Neural cell (in vitro differentiated cells): ENCODE data around the gene PANK1. TPM values are rescaled to one million over a fixed set of nuclear protein-coding genes. Genes with fewer than 3 reads are reported as not detected.

Experiments used
- H2AFZ ChIP-seq: fragments of 200-600, 300-800 bp; sonication (generic), shearing (Covaris generic); 2 replicates; pipeline ENCODE4 v1.6.0; 2014; ENCODE audit warnings: low read depth, mild to moderate bottlenecking, antibody characterized with exemption, low read length, moderate library complexity
- H3F3A ChIP-seq: fragments of 200-600 bp; shearing (Covaris generic); 2 replicates; pipeline ENCODE4 v1.6.1; 2016; ENCODE audit warnings: mild to moderate bottlenecking, moderate library complexity, mixed read lengths, antibody characterized with exemption, low read length; ENCODE audit not compliant: insufficient read depth, poor library complexity, severe bottlenecking
- H3K27ac ChIP-seq: fragments of 200-600, 300-800 bp; sonication (generic), shearing (Covaris generic); 2 replicates; pipeline ENCODE4 v1.5.1; 2014; ENCODE audit warnings: mild to moderate bottlenecking, low read length, moderate library complexity
- H3K27me3 ChIP-seq: fragments of 300-800, 200-600 bp; sonication (generic), shearing (Covaris generic); 2 replicates; pipeline ENCODE4 v1.6.0; 2014; ENCODE audit warnings: mild to moderate bottlenecking, low read depth, low read length, moderate library complexity; ENCODE audit not compliant: insufficient read depth
- H3K36me3 ChIP-seq: fragments of 300-800, 200-600 bp; sonication (generic), shearing (Covaris generic); 2 replicates; pipeline ENCODE4 v1.5.1; 2014; ENCODE audit warnings: mild to moderate bottlenecking, antibody characterized with exemption, low read length, moderate library complexity; ENCODE audit not compliant: insufficient read depth
- H3K4me2 ChIP-seq: fragments of 300-800, 200-600 bp; sonication (generic), shearing (Covaris generic); 2 replicates; pipeline ENCODE4 v1.6.0; 2014; ENCODE audit warnings: mild to moderate bottlenecking, low read length
- H3K4me3 ChIP-seq: fragments of 300-800, 200-600 bp; sonication (generic), shearing (Covaris generic); 2 replicates; pipeline ENCODE4 v1.5.1; 2014; ENCODE audit warnings: mild to moderate bottlenecking, low read length, moderate library complexity
- H3K79me2 ChIP-seq: fragments of 200-600 bp; shearing (Covaris generic); replicated peaks from 2 replicates; pipeline ENCODE4 v1.6.0; 2014; ENCODE audit warnings: mild to moderate bottlenecking, low read length, moderate library complexity; ENCODE audit not compliant: insufficient read depth
- H3K9ac ChIP-seq: fragments of 300-800, 200-600 bp; sonication (generic), shearing (Covaris generic); 2 replicates; pipeline ENCODE4 v1.6.1; 2016; ENCODE audit warnings: mild to moderate bottlenecking, low read length, mixed read lengths
- H3K9me2 ChIP-seq: fragments of 200-600 bp; shearing (Covaris generic); 2 replicates; pipeline ENCODE4 v1.6.1; 2016; ENCODE audit warnings: mild to moderate bottlenecking, low read length, mixed read lengths; ENCODE audit not compliant: insufficient read depth
- H3K9me3 ChIP-seq: fragments of 200-600, 300-800 bp; sonication (generic), shearing (Covaris generic); 2 replicates; pipeline ENCODE4 v1.6.1; 2016; ENCODE audit warnings: mild to moderate bottlenecking, mixed run types, low read length, moderate library complexity, mixed read lengths
- H4K20me1 ChIP-seq: fragments of 200-600 bp; shearing (Covaris generic); 2 replicates; pipeline ENCODE4 v1.6.1; 2016; ENCODE audit warnings: mild to moderate bottlenecking, mixed run types; ENCODE audit not compliant: insufficient read depth
- EP300 ChIP-seq: fragments of 450-650 bp; conservative IDR thresholded peaks from 2 replicates; pipeline ENCODE4 v1.6.1; 2014; ENCODE audit warnings: antibody characterized with exemption, mild to moderate bottlenecking, moderate library complexity; ENCODE audit not compliant: poor library complexity, severe bottlenecking
- EZH2 ChIP-seq: fragments of 200-600, 300-800 bp; shearing (Covaris generic), sonication (generic); IDR thresholded peaks from 2 replicates; pipeline ENCODE4 v1.6.1; 2014; ENCODE audit warnings: antibody characterized with exemption, low read length, borderline replicate concordance, mild to moderate bottlenecking; ENCODE audit not compliant: insufficient read depth, poor library complexity, severe bottlenecking
- MXI1 ChIP-seq: fragments of 450-650 bp; conservative IDR thresholded peaks from 2 replicates; pipeline ENCODE4 v1.6.1; 2014; ENCODE audit warnings: antibody characterized with exemption, mild to moderate bottlenecking; ENCODE audit not compliant: poor library complexity, severe bottlenecking
- POLR2AphosphoS5 ChIP-seq: IDR thresholded peaks from 2 replicates; pipeline ENCODE4 v1.6.1; 2012
- RAD21 ChIP-seq: fragments of 450-650 bp; conservative IDR thresholded peaks from 2 replicates; pipeline ENCODE4 v1.6.1; 2014; ENCODE audit warnings: antibody characterized with exemption, mild to moderate bottlenecking, moderate library complexity
- REST ChIP-seq: IDR thresholded peaks from 2 replicates; pipeline ENCODE4 v1.6.1; 2012; ENCODE audit warnings: borderline replicate concordance
- SMC3 ChIP-seq: fragments of 450-650 bp; conservative IDR thresholded peaks from 2 replicates; pipeline ENCODE4 v1.6.1; 2014; ENCODE audit warnings: antibody characterized with exemption, mild to moderate bottlenecking, moderate library complexity; ENCODE audit not compliant: poor library complexity
- TAF1 ChIP-seq: IDR thresholded peaks from 2 replicates; pipeline ENCODE4 v1.6.1; 2012; ENCODE audit warnings: low read depth
- polyA plus RNA-seq: library from polyadenylated mRNA; depleted of rRNA; stranded (reverse); fragments of >200 nt; gene quantifications from 2 replicates; pipeline ENCODE4 v1.2.3, GENCODE V29; 2014
- TF ChIP-seq, protein P1 (sequence below): fragments of 450-650 bp; IDR thresholded peaks from 2 replicates; pipeline ENCODE4 v1.5.1; 2014; ENCODE audit warnings: antibody characterized with exemption, mild to moderate bottlenecking, moderate library complexity; ENCODE audit not compliant: poor library complexity, severe bottlenecking

PANK1 gene
- polyA plus RNA-seq, 1 donor from 2014 or later: 15.4 TPM

DNA sequence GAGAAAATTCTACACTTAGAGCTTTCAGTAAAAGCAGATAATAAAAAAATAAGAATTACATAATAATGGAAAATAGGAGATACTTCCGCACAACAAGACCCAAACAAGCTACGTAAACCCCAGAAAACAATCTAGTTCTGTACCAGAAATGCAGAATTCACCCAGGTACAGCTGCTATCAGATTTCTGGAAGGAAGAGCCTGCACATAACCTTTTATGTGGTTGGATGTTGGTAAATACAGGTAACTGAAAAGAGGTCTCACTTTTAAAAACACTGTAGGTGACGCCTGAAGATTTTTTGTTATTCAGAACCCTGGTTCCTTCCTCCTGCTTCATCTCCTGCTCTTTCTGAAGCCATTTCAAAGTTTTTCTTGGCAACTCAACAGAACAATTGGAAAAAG lies 29.9 kb downstream of the PANK1 start:
- Histone ChIP-seq H3K9ac (no peak overlapping the region), H3K4me3 (no peak overlapping the region), H3K79me2 (peaks cover 9% of the 10 kb centered on the region), H3K27me3 (no peaks in the 10 kb centered on the region), H3F3A (no peaks in the 10 kb centered on the region), H3K36me3 (no peaks in the 10 kb centered on the region), H2AFZ (no peak overlapping the region), H3K9me3 (no peaks in the 10 kb centered on the region), H3K27ac (no peak overlapping the region), H4K20me1 (no peaks in the 10 kb centered on the region), H3K9me2 (no peaks in the 10 kb centered on the region), H3K4me2 (no peak overlapping the region)
- TF ChIP-seq SMC3: no peak
- no peak for TF ChIP-seq TAF1
- TF ChIP-seq, protein P1, sequence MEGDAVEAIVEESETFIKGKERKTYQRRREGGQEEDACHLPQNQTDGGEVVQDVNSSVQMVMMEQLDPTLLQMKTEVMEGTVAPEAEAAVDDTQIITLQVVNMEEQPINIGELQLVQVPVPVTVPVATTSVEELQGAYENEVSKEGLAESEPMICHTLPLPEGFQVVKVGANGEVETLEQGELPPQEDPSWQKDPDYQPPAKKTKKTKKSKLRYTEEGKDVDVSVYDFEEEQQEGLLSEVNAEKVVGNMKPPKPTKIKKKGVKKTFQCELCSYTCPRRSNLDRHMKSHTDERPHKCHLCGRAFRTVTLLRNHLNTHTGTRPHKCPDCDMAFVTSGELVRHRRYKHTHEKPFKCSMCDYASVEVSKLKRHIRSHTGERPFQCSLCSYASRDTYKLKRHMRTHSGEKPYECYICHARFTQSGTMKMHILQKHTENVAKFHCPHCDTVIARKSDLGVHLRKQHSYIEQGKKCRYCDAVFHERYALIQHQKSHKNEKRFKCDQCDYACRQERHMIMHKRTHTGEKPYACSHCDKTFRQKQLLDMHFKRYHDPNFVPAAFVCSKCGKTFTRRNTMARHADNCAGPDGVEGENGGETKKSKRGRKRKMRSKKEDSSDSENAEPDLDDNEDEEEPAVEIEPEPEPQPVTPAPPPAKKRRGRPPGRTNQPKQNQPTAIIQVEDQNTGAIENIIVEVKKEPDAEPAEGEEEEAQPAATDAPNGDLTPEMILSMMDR: no peak
- no peak for TF ChIP-seq EZH2
- TF ChIP-seq REST: no peak
- no peak for TF ChIP-seq MXI1
- TF ChIP-seq EP300: no peak
- no peak for TF ChIP-seq POLR2AphosphoS5
- no peak for TF ChIP-seq RAD21

GRCh38 chr10:89613582-89613981 lies 31.5 kb downstream of the PANK1 start:
- Histone ChIP-seq H3K27ac (no peak overlapping the region), H4K20me1 (no peaks in the 10 kb centered on the region), H3K9ac (no peak overlapping the region), H3K4me3 (no peak overlapping the region), H3K79me2 (peaks cover 6% of the 10 kb centered on the region), H3K27me3 (no peaks in the 10 kb centered on the region), H3K36me3 (no peaks in the 10 kb centered on the region), H3F3A (no peaks in the 10 kb centered on the region), H3K4me2 (no peak overlapping the region), H3K9me3 (no peaks in the 10 kb centered on the region), H3K9me2 (no peaks in the 10 kb centered on the region), H2AFZ (no peak overlapping the region)
- no peak for TF ChIP-seq SMC3
- TF ChIP-seq POLR2AphosphoS5: no peak
- no peak for TF ChIP-seq EZH2
- no peak for TF ChIP-seq REST
- TF ChIP-seq EP300: no peak
- no peak for TF ChIP-seq MXI1
- TF ChIP-seq RAD21: no peak
- TF ChIP-seq, protein P1: no peak
- no peak for TF ChIP-seq TAF1
